Activated CD8-positive, alpha-beta memory T cell treated with anti-CD3 and anti-CD28 coated beads, Interleukin-2, amount 50 U/mL, for 4 hours (primary cell): Measurements from ENCODE around the gene DCDC2.
"Not testable (repeated sequence)": the region's sequence is repeated elsewhere in the genome, so short reads cannot be mapped to it uniquely, and the experiment has no call there.

Experiments
- DNase-seq: peaks from one replicate; pipeline ENCODE4 v3.0.0-alpha.2; 2020

Gene DCDC2

DNA sequence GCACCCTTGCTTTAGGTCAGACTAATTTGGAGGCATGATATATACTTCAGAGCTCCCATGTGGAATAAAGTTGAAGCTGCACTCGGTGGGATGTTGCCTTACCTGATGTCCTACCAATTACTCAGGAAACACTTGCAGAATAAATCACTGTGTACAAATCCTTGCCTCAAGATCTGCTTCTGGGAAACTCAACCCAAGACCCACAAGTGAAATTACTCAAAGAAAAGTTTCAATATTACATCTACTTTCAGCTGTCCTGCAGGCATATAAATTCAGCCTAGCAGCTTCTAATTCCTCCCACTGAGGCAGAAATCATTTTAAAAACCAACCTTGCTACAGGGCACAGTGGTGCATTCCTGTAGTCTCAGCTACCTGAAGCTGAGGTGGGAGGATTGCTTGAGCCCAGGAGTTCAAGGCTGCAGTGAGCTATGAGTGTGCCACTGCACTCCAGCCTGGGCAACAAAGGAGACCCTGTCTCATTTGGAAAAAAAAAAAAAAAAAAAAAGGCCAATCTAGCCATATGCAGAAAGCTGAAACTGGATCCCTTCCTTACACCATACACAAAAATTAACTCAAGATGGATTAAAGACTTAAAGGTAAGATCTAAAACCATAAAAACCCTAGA is 20.7 kb upstream of the DCDC2 start:
- DNase-seq, result no peak

GRCh38 chr6:24376871-24377270 is 19.0 kb upstream of the DCDC2 start:
- no peak for DNase-seq

GRCh38 chr6:24374612-24375011 is 16.8 kb upstream of the DCDC2 start:
- DNase-seq, result no peak

DNA sequence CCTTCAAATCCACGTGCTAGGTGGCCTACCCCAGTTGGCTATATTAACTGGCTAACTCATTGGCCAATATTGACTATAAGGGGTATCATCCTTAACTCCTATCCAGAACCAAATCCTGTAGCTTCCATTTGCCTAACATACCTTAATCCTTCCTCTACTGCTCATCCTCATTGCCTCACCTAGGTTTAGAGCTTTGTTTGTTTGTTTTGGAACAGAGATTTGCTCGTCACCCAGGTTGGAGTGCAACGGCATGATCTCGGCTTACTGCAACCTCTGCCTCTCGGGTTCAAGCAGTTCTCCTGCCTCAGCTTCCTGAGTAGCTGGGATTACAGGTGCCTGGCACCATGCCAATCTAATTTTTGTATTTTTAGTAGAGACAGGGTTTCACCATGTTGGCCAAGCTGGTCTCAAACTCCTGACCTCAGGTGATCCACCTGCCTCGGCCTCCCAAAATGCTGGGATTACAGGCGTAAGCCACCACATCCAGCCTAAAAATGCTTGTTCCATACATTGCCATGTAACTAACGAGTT is 7.3 kb upstream of the DCDC2 start:
- not testable (repeated sequence) for DNase-seq

DNA sequence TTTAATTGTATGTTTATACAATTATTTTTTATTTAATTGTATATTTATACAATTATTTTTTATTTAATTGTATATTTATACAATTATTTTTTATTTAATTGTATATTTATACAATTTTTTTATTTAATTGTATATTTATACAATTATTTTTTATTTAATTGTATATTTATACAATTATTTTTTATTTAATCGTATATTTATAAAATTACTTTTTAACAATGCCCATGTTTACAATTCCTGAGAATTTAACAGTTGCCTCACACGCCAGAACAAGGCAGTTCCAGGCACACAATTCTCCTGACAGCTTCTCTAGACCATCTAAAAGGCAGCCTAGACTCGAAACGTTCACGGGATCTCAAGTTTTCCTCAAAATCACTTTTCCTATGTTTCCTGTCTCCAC is 4.5 kb upstream of the DCDC2 start:
- not testable (repeated sequence) for DNase-seq

DNA sequence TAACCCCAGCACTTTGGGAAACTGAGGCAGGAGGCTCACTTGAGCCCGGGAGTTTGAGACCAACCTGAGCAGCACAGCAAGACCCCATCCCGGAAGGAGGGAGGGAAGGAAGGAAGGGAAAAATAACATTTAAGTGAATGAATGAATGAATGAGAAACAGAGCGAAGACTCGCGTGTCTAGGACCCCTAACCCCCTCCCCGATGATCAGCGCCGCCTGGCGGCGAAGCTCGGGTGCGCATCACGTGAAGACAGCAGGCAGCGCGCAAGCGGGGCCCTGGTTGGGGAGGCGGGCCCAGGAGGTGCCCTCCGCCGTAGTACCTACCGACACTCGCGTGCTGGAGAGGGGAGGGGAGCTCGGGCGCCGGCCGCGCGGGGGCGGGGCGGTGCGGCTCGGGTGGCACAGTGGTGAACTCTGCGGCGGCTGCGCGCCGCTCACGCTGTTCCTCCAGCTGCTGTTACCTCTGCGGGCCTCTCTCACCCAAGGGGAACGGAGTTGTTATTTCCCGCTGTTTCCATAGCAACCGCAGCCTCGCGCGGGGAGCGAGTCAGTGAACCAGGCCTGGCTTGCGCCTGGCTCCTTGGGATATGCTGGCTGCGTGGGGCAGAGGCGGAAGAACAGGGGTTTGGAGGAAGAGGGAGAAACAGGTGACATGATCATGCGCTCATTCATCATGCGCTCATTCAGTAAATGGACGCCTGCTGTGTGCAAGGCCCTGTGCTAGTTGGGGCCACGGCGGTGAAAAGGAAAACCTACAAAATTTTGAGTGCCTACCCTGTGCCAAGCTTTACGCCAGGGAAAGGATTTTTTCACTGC is 2.0 kb upstream of the DCDC2 start:
- DNase-seq, result peak; percentile 76

GRCh38 chr6:24358219-24358821 is 461 bp upstream of the DCDC2 start:
- DNase-seq, result no peak

DNA sequence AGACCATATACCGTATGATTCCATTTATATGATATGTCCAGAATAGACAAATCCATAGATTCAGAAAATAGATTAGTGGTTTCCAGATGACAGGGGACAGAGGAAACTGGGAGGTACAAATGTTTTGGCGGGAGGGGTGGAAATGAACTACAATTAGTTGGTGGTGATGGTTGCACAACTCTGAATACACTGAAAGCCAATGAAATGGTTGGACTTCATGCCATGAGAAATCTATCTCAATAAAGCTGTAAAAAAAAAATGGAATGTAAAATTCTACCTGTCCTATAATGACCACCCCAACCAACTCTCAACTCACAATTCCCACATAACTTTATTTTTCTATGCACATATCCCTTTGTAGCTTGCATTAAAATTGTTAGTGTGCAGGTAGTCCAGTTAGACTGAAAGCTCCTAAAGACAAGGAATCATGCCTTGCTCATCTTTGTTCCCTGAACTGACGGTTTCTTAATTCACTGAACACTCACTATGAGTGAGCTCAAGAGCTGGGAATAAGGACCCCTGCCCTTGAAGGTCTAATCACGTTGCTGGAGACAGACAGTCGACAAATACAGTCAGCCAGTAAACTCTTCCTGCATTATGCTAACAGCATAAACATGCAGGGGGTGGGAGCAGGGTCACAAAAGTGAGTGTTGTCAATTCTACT is 1.4 kb downstream of the DCDC2 start:
- no peak for DNase-seq

GRCh38 chr6:24355393-24355792 is 2.5 kb downstream of the DCDC2 start:
- DNase-seq, result no peak

GRCh38 chr6:24353861-24354260 is 4.0 kb downstream of the DCDC2 start:
- no peak for DNase-seq

DNA sequence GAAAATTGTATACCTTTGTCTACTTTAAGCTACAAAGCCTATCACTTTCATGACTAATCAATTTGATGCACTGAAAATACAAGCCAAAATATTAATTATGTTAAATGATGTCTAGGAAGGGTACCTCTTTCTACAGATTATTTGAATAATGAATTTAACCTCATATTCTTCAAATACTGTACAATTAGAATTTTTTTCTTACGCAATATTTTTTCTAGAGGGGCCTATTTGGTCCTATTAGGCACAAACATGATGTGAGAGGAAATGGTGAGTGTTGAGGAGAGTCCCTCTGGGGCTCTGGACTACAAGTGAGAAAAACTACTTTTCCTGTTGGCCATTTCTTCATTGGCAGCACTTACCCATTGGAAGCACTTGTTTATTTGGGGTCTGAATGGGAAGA is 5.4 kb downstream of the DCDC2 start:
- DNase-seq, result no peak

DNA sequence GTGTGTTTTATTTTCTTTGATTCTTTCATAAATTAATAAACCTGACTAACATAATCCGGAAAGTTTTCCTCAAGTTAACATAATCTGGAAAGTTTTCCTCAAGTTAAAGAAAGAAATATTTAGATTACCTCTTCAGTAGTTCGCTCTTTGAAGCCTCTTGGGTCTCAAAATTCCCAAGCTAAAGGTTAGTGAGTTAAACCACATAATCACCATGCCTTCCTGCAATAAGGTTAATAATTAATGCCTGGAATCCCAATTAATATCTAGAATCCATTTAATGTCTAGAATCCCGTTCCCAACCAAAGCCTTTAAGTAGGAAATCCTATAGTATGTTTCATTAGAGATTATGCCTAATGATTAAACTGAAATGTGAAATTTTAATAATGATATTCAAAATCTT is 12.9 kb downstream of the DCDC2 start:
- no peak for DNase-seq

GRCh38 chr6:24340998-24341938 is 16.6 kb downstream of the DCDC2 start:
- DNase-seq, result no peak

- no peak for DNase-seq
Observed at GRCh38 chr6:24339932-24340331, 17.9 kb downstream of the DCDC2 start.

DNA sequence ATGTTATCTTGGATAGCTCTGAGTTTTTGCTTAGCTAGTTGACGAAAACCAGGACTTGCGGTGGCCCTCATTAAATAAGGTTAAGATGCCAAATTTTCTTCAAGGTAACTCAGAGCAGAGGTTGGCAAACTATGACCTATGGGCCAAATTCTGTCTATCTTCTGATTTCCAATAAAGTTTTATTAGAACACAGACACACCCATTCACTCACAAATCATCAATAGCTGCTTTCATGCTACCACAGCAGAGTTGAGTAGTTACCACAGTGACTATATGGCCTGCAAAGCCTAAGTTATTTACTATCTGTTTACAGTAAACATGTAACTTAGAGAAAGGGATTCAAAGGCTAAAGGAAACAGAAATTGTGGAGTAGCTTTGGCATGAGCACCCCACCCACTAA is 23.6 kb downstream of the DCDC2 start:
- no peak for DNase-seq

- no peak for DNase-seq
Observed at GRCh38 chr6:24332317-24332716, 25.5 kb downstream of the DCDC2 start.

GRCh38 chr6:24330137-24330732 is 27.6 kb downstream of the DCDC2 start:
- DNase-seq, result no peak

GRCh38 chr6:24329451-24329850 is 28.4 kb downstream of the DCDC2 start:
- DNase-seq, result no peak

DNA sequence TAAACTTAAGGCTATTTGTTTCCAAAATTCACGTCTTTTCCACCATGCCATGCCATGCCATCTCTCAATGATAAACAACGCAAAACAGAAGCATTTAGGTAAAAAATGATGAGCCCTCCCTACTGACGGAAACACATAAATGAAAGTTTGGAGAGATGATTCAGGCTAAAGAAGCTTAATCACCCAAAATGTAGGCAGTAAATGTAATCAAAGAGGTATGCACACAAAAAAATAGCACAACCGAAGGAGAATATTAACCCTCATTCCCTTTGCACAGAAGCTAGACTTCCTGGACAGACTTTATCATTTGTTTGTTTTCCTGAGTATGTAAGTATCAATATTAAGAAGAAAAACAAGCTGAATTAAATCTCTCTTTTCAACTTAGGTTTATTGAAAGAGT is 28.8 kb downstream of the DCDC2 start:
- DNase-seq, result no peak

DNA sequence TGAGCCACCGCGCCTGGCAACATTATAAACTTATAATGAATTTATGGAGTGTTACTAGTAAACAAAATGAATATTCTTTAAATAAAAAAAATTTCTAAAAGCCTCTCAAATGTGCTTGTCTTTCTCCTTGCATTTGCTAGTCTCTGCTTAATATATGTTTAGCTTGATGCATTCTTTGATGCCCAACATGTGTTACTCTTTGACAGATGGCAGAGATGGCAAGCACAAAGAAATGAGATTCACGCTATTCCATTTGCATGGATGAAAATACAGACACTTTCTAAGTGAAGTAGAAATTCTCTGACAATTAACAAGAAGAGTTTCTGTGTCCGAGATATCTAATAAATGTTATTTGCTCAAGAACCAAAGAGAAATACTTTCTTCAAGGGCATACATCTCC is 30.1 kb downstream of the DCDC2 start:
- no peak for DNase-seq

DNA sequence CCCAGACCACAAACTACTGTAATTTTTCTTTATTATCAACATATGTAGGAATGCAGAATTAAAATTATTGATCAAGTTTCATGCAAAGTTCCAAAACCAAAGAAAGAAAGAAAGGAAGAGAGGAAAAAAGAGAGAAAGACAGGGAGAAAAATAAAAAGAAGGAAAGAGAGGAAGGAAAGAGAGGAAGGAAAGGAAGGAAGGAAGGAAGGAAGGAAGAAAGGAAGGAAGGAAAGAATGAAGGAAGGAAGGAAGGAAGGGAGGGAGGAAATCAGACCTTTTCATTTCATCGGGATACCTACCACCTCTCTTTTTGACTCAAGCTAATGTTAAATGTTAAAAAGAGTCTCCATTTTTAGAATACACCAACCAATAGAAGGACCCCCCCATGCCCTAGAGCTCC is 31.9 kb downstream of the DCDC2 start:
- DNase-seq, result no peak

- DNase-seq, result no peak
Observed at GRCh38 chr6:24324617-24325016, 33.2 kb downstream of the DCDC2 start.
